Stimulated activated CD8-positive, alpha-beta memory T cell treated with anti-CD3 and anti-CD28 coated beads, Interleukin-12 subunit alpha, Interleukin-12 subunit beta, amount 100 ng/mL, for 24 hours (primary cell): Measurements from ENCODE around the gene CENPN.

Source experiments
- DNase-seq: peaks from one replicate; pipeline ENCODE4 v3.0.0-alpha.2; 2020; ENCODE audit errors: extremely low read depth

CENPN gene

DNA sequence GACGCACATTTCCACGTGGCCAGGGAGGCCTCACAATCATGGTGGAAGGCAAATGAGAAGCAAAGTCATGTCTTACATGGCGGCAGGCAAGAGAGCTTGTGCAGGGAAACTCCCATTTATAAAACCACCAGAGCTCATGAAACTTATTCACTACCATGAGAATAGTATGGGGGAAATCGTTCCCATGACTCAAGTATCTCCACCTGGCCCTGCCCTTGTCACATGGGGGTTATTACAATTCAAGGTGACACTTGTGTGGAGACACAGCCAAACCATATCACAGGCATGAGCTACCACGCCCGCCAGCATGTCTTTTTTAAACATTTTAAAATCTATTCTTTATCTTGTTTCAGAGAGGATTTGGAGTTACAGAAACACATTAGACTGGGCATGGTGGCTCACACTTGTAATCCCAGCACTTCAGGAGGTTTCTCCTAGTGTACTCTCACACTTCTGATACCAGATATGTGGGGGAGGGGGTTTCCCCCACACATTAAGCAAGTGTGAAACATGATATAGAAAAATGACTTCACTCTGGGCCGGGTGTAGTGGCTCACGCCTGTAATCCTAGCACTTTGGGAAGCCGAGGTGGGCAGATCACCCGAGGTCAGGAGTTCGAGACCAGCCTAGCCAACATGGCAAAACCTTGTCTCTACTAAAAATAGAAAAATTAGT lies 23.1 kb downstream of the CENPN start:
- no peak for DNase-seq

DNA sequence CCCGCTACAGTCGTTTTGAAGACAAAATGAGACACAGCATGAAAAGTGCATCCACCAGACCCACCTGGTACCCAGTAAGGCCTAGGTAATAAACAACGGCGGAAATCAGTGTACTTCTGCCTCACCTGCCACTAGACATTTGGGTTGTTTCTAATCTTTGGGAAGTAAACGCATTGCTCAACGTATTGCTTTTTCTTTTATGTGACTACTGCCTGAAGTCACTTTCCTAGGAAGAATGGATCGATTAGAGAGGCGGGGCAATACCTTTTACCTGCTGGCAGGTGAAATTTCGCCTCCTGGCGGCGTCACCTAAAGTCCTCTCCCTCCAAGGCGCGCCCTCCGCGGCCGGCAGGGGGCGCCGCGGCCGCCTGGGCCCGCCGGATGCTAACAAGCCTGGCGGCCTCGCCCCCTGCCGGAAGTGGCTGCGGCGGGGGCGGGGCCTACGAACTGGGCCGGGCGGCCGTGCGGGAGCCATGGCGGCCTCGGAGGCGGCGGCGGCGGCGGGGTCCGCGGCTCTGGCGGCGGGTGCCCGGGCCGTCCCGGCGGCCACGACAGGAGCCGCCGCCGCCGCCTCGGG lies 28.5 kb downstream of the CENPN start, which contains the start of gene ATMIN:
Gene ATMIN (plus strand): TSS at position 445 of the 577 bp plus-strand sequence. CDS start 29 bp downstream, at position 474.
- DNase-seq, result peak; percentile 73

DNA sequence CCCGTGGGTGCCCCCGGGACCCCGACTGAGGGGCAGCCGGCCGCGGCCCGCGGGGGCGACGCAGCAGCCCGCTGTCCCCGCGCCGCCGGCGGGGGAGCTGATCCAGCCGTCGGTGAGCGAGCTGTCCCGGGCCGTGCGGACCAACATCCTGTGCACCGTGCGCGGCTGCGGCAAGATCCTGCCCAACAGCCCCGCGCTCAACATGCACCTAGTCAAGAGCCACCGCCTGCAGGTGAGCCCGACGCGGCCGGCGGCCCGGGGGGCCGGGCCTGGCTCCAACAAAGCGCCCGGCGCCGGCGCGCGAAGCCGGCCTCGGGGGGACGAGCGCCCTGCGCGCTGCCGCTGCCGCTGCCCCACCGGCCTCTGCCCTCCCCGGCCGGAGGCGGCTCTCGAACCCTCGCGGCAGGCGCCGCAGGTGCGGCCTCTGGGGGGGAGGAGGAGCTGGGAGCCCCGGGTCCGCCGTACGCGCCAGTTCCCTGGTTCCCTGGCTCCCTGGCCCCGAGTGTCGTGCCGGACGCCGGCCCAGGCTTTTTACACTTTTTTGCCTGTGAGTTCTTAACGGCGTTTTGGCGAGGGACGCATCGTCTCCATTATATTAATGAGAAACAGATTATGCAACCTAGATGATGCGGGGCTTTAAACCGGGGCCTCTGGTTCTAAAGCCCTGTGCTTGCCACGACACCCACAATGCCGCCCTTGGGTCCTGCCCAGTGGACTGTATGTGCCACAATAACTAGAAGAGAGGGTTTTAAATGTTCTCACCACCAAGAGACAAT lies 29.1 kb downstream of the CENPN start:
- no peak for DNase-seq

DNA sequence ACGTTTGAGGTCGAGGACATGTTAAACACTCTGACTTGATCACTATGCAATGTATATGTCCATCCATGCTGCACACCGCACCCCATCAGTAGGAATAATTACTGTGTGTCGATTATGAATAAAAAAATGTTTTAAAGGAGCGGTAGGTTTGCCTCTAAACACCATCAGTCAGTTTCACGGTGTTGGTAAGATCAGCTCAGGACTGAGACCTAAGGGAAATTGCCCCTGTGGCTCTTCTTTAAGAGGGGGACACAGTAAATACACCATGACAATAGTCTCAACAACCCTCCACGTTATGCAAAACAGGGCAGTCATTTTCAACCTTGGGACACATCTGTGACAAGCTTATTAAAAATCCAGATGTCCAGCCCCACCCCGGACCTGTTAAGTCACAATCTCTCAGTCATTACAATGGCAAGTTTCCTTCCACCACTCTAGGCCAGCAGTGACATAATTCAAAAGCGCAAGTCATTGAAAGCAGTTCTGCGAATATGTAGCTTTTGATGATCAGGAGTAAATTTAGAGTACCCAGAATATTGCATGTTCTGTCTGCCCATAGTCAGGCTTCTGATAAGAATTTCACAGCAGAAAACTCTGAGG lies 29.8 kb downstream of the CENPN start:
- no peak for DNase-seq

DNA sequence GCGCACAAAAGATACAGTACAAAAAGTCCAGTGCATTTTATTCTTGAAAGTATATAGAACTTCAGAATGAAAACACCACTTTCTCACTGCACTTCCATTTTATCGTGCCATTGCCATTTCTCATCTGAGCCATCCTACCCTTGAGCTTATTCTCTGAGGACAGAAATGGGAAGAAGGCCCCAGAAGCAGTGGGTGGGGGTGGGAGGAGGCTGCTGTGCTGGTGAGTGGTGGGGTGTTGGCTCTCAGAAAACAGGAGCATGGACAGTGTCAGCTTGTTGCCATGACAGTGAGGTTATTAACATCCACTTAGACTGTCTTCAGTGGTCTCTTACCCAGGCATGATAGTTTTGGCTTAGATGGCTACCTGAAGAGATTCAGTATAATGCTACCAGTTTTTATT lies 33.1 kb downstream of the CENPN start:
- DNase-seq, result no peak

DNA sequence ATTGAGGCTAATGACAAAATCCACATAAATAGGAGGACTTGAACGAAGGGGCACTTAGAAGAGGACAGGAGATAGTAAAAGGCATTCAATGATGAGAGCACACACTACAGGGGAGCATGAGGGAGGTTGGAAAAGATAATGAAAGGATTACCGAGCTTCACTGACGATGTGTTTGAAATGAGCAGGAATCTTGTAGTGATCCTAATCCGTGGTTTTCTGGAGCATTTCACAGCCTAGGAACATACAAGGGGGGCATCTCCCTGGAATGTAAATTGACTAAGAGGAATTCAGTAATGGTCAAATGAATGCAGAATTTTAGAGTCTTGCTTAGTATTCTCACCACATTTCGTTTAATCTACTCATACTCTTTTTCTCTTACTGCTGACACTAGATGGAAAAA lies 33.8 kb downstream of the CENPN start:
- DNase-seq, result no peak

DNA sequence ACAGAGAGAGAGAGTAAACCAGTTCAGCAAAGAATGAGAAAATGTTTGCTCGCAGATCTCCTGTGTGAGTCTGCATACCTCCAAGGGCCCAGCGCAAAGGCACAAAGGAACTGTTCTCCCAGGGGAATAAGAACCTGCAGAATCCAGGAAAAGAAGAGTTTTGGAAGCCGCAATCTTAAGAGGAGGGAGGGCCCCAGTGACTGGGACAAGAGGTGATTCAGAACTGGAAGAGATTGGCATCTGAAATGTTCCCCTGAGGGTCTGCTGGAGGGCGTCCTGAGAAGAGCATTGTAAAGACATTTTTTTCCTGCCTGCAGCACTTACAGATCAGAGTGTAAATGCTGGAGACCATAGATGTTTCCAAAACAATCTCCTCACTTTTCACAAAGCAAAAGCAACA lies 34.7 kb downstream of the CENPN start:
- DNase-seq, result no peak

DNA sequence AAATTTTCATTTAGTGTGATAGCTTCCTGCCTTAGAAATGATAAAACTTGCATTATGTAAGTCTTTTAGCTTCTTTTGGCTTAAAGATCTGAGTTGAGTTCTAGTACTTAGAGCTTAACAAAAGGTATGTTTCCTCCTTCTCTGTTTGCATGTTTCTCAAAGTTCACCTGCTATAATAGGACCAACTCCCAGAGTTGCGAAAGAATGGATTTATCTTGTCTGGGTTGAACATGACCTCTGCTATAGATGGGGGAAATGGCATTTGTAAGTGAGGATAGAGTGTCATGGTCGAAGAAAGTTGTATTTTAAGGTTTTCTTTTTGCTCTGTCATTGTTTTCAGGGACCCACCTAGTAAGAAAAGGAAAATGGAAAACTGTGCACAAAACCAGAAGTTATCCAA lies 35.8 kb downstream of the CENPN start:
- no peak for DNase-seq

DNA sequence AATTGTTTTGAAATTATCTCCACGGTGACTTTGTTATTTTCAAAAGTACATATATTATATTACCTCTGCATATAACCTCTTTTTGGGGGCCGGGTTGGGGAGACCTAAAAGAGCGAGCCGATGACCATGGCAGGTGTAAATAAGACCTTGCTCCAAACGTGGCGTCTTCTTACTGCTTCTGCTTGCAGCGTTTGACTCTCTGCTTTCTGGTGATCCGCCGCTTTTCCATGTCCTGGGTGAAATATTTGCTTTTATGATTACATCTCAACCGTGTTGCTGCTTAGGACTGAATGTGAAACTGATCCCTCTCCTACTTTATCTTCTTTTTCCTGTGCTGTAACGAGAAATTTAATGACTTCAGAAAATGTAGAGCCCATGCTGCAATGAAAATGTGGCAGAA lies 46.7 kb downstream of the CENPN start:
- no peak for DNase-seq

DNA sequence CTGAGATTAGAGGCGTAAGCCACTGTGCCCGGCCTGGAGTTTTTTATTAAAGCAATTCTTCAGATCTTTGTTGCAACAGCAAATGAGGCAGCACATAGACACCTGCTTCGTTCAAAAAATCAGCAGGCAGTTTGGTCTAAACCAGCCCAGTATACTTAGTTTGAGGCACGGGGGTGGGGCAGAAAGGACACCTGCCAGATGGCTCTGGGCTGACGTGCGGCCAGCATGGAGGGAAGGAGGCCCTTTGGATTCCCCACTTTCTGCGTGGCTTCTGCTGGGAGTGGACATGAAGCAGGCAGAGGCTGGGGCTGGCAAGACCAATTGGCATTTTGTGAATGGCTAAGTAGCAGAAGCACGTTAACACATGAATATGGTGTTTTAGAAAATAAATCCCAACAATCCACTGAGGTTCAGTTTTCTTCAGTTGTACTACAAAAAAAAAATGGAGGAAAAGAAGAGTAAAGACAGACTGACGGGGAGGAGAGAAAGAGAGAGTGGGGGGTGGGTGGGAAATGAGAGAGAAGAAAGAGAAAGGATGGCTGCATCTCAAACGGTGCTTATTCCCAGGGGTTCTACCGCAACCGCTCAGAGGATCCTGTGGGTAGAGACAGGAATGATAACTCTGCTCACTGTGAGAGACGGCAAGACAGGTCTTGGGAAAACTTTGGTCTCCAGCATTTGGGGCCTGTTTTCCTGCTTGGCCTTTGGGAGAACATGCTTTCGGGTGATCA lies 53.7 kb downstream of the CENPN start:
- no peak for DNase-seq

DNA sequence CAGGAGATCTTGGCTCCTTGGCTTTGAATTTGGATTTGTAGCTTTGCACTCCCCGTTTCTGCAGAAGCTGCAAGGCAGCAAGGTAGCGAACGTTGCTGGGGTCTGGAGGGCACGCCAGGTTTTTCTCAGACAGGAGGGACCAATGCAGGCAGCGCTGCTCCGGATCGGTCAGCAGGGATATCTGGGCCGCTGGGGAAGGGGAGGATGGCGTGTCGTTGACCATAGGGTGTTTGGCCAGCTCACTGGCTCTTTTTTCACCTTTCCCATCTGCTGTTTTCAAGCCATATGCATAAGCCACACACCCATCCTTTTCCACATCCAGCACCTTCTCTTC lies 54.3 kb downstream of the CENPN start:
- no peak for DNase-seq

DNA sequence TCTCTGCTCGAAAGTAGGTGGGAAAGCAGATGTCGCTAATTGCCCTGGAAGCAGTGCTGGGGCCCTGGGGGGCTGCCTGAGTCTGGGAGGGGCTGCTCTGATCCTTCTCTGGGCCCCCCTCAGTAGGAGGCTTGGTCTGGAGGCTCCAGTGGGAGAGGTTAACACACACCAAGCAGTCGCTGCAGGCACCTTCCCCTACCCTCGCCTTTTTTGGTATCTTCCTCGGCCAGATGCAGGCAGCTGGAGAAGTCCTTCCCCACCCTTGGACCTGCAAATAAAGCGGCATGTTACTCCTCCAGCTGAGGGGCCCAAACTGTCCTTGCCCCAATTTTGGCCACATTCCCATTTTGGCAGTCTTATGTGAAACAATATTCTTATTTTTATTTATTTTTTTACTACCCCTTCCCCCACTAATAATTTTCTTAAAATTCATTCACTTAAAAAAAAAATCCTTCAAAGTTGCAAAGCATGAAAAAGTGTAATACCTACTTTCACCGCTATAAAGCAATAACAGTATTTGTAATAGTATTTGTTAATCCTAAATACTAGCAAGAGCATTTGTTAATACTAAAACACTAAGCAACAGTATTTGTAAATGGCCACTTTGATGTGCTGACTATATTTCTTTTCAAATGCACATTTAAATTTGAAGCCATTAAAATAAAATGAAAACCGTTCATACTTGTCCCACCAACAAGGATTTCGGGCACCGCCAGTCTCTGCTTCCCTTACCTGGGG lies 55.0 kb downstream of the CENPN start:
- DNase-seq, result no peak

DNA sequence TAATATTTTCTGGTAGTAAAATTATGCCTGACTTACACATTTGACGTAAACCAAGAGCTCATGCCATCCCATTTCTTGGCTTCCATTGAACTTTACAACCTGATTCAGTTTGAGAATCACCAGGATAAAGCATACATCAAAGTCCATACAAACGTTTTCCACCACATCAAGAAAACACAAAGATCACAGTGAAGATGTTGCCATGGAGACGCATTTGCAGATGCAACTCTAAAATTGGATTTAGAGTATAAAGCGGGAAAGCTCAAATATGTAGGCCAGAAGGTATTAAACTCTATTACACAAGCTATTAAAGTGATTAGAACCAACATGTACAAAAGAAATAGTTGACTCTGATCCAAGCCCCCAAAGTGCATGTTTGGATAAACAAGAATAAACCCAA lies 59.7 kb downstream of the CENPN start:
- no peak for DNase-seq

DNA sequence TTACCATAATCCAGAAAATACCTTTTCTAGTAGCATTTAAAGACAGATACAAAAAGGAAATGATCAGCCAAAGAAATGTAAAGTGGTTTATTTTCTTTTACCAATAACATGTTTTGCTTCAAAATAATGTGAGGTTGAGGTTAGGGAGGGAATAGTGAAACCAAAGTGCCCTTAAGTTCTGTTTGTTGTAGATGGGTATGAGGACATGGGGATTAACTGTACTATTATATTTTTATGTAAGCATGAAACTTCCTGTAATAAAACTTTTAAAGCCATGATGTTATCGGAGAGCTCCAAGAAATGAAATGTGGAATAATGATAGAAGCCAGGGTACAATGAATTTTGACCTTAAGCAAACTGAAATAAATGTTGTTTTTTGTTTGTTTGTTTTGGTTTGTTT lies 60.2 kb downstream of the CENPN start:
- DNase-seq, result no peak

DNA sequence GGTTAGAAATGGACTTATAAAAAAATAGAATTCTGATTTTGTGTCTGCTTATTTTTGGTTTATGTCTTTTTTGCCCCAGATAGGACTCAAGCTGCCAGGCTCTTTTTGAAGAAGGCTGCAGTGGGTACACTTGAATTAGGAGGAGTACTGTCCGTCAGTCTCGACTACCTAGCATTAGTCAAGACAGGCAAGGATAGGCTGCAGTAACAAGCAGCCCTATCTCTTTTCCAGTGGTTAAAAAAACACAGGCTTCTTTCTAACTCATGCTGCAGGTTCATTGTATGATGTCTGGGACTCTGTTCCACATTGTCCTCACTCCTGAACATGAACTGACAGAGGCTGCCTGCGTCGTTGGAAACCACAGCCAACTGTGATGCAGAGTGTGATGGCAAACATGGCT lies 62.0 kb downstream of the CENPN start:
- no peak for DNase-seq

DNA sequence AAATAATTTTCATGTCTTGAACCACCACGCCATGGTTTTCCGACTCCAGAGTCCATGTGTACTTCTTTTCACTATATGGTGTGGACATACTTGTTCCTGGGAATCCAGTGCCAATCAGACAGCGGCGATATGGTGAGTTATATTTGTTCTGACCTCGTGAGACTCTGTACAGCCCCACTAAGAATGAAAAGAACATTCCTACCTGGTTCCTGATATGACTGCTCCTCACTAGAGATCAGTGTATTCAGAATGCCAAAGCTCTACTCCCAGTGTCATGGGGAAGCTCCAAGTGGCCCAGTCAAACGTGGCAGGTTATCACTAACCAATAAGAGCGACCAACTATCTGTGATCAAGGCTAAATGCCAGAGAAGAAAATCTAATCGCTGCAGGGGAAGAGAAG lies 64.0 kb downstream of the CENPN start:
- DNase-seq, result no peak

DNA sequence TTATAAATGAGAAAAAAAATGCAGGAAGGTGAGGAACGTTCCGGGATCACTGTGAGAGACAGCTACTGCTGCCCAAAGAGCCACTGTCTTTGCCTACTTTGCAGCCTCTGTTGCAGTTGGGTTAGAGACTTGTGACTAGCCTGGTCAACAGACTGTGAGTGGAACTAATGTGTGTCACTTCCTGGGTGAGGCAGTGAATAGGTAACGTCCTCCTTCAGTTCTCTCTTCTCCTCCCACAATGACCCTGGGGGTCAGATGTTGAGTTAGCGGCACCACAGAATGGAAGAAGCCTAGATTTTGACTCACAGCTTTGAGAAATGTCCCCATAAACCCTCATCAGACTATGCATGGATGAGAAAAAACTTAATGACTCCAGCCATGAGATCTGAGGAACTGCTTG lies 64.8 kb downstream of the CENPN start:
- DNase-seq, result no peak

DNA sequence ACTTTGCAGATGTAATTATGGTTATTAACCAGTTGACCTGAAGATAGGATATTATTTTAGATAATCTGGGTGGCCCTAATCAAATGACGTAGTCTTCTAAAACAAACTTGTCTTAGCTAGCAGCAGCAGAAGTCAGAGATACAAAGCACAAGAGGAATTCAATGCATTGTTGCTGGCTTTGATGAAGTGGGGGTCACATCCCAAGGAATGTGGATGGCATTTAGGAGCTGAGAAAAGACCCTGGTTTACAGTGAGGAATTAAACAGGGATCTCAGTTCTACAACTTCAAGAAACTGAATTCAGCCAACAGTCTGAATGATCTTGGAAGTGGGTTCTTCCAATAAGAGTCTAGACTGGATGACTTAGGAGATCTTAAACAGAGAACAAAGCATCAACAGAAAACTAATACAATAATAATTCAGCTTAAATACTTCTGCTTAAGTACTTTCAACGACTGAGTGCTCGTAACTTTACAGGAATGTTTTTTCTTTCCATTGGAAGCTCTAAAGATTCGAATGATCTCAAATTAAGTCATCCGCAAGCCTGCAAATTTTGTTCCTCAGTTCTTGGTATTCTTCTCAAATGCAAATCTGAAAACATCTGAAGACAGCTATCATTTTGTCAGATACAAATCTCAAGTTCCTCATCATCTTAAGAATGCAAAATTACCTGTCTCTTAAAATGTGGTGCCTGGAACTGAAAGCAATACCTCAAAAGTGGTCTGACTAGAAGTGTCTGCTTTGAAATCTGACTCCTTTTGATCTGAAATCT lies 66.7 kb downstream of the CENPN start:
- no peak for DNase-seq

DNA sequence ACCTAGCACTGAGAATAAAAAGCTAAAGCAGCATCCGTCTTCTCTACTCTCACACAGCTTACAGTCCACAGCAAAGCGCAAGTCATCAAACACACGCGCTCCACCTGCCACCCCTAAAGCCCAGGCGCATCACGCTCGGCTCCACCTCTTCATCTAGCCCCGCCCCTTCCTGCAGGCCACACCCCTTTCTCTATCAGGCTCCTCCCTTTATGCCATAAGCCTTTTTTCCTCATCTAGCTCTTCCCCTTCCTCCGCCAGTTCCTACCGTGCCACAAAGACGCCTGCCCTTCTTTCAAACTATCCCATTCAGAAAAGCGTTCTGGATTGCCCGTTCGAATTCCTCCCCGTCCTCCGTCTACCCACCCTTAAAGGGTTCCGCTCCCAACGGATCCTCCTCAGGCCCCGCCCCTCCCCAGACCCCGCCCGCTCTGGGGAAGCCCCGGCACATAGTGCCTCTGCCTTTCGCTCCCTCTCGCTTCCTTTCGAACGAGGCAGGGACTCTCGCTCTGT lies 69.6 kb downstream of the CENPN start:
- peak; percentile 73 for DNase-seq
